K562 (cell line): ENCODE data around the gene LY6G6D. TPM values are rescaled to one million over a fixed set of nuclear protein-coding genes. Genes with fewer than 3 reads are reported as not detected.

Experiments used
- KLF1 ChIP-seq: fragments of 450-650 bp; IDR thresholded peaks from 2 replicates; pipeline ENCODE4 v1.6.1; 2016; ENCODE audit warnings: missing genetic modification characterization, missing compliant biosample characterization
- PBX2 ChIP-seq, 2 experiments: IDR thresholded peaks in 1 of 2; conservative IDR thresholded peaks in 1 of 2; 2 replicates each; pipeline ENCODE4 v1.6.1; 2016; ENCODE audit warnings: low read depth in 2 of 2, mild to moderate bottlenecking in 1 of 2, missing compliant biosample characterization in 1 of 2, missing genetic modification characterization in 1 of 2, moderate library complexity in 1 of 2
- POU5F1 ChIP-seq: fragments of 150-350 bp; IDR thresholded peaks from 2 replicates; pipeline ENCODE4 v1.6.1; 2014; ENCODE audit warnings: borderline replicate concordance, low read length, low read depth, mild to moderate bottlenecking; ENCODE audit not compliant: partially characterized antibody
- RFX5 ChIP-seq: IDR thresholded peaks from 2 replicates; pipeline ENCODE4 v1.6.1; 2011; ENCODE audit warnings: low read depth, mild to moderate bottlenecking, improper control_type of control experiment, low read length
- ZFPM2 ChIP-seq: fragments of 250-450 bp; sonication (Bioruptor Pico); IDR thresholded peaks from 2 replicates; pipeline ENCODE4 v1.5.1; 2022; ENCODE audit warnings: mild to moderate bottlenecking
- ZNF121 ChIP-seq: sonication (generic); formaldehyde crosslinking; conservative IDR thresholded peaks from 2 replicates; pipeline ENCODE4 v1.8.0; 2022; ENCODE audit warnings: missing genetic modification reagents
- ZNF124 ChIP-seq: sonication (generic); formaldehyde crosslinking; IDR thresholded peaks from 2 replicates; pipeline ENCODE4 v1.8.1; 2022; ENCODE audit warnings: missing genetic modification reagents
- ZNF445 ChIP-seq: fragments of 250-450 bp; sonication (Bioruptor Pico); IDR thresholded peaks from 2 replicates; pipeline ENCODE4 v1.4.0; 2020; ENCODE audit warnings: low read depth, mild to moderate bottlenecking, moderate library complexity
- polyA plus RNA-seq, 8 experiments: library from polyadenylated mRNA; depleted of rRNA in 4 of 8; stranded (reverse) in 5 of 8; unstranded in 3 of 8; fragments of >200 nt; fragmentation: Nextera tagmentation in 2 of 8; fragmentation: Illumina TruSeq in 1 of 8; extraction: Ambion mirVana in 2 of 8; extraction: Trizol in 1 of 8; gene quantifications; 2 replicates each; pipeline versions ENCODE4 v1.2.1 to v1.2.3, GENCODE V29; 2011 to 2014; ENCODE audit warnings: inconsistent platforms in 1 of 8, missing spikeins in 1 of 8
- total RNA-seq, 7 experiments: library from RNA; depleted of rRNA in 6 of 7; stranded (reverse); fragments of >200 nt in 6 of 7; fragmentation: Illumina TruSeq in 2 of 7; extraction: Trizol in 2 of 7; gene quantifications; 2 replicates each; pipeline versions ENCODE4 v1.2.1 to v1.2.3, GENCODE V29; 2011 to 2021; ENCODE audit warnings: low replicate concordance in 1 of 7

LY6G6D gene
- total and polyA plus RNA-seq, 9 of the 15 experiments (the other 6 are each of a cell fraction or from before 2014, with no cell fraction given) = 0.30 to 0.38 TPM; not detected in 7

- TF ChIP-seq ZNF121 (peak; percentile 28; the same call in 1 of the 2 replicates), POU5F1 (no peak), RFX5 (no peak), ZNF445 (CRISPR knock-in tag) (no peak), ZNF124 (CRISPR knock-in tag) (no peak), KLF1 (peak; percentile 78; the same call in 1 of the 2 replicates), PBX2 (CRISPR knock-in tag; IDR thresholded peaks at IDR 0.05; ENCODE audit: low read depth) (no peak), PBX2 (tag; conservative IDR thresholded peaks at IDR 0.05; ENCODE audit: low read depth) (0 out of 2 replicates have a peak, but pooled peaks have one; percentile 28), ZFPM2 (CRISPR knock-in tag) (no peak)
These were observed 24.7 kb upstream of the LY6G6D start (continued) for GRCh38 chr6:31690231-31691077.
